22Rv1 (cell line): ENCODE measurements around the gene RAD21L1.

ENCODE experiments used
- ZFX ChIP-seq: fragments of 450-650 bp; IDR thresholded peaks from 2 replicates; pipeline ENCODE4 v1.6.1; 2017; ENCODE audit warnings: antibody characterized with exemption, borderline replicate concordance
- TF ChIP-seq, protein P1 (sequence below): fragments of 450-650 bp; IDR thresholded peaks from 2 replicates; pipeline ENCODE4 v1.5.1; 2017; ENCODE audit warnings: mild to moderate bottlenecking

DNA sequence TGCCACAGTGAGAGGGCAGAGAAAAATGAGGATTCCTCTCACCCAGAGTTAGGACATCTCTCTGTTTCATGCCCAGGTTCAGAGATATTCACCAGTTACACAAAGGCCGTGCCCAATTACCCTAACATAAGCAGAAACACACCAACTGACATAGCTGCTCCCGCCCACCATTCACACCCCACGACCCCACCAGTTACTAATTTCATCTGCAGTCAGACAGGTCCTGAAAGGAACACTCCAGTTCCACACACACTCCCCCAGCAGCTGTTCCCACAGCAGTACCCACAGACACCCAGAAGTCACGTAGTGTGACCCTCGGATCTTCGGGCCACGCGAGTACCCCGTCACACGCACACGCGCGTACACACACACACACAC, 41.6 kb upstream of the RAD21L1 start:
- TF ChIP-seq, protein P1, sequence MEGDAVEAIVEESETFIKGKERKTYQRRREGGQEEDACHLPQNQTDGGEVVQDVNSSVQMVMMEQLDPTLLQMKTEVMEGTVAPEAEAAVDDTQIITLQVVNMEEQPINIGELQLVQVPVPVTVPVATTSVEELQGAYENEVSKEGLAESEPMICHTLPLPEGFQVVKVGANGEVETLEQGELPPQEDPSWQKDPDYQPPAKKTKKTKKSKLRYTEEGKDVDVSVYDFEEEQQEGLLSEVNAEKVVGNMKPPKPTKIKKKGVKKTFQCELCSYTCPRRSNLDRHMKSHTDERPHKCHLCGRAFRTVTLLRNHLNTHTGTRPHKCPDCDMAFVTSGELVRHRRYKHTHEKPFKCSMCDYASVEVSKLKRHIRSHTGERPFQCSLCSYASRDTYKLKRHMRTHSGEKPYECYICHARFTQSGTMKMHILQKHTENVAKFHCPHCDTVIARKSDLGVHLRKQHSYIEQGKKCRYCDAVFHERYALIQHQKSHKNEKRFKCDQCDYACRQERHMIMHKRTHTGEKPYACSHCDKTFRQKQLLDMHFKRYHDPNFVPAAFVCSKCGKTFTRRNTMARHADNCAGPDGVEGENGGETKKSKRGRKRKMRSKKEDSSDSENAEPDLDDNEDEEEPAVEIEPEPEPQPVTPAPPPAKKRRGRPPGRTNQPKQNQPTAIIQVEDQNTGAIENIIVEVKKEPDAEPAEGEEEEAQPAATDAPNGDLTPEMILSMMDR: no peak
- no peak for TF ChIP-seq ZFX
